Lower lobe of right lung (tissue), 2 donors: ENCODE data around the gene PKHD1. TPM values are rescaled to one million over a fixed set of nuclear protein-coding genes. Genes with fewer than 3 reads are reported as not detected.

ENCODE experiments used
- ATAC-seq, 2 donors: fragments of 200-7000 bp; cut with Tn5 transposase; one replicate each; pipeline ENCODE4 v1.9.1; 2020 to 2022; ENCODE audit warnings: mild to moderate bottlenecking in 2 of 2, moderate library complexity in 2 of 2
- DNase-seq: peaks from one replicate; pipeline ENCODE4 v3.0.0-alpha.2; 2020
- H3K27ac ChIP-seq: fragments of 200-600 bp; one replicate; pipeline ENCODE4 v1.8.0; 2022
- H3K27me3 ChIP-seq: fragments of 200-600 bp; one replicate; pipeline ENCODE4 v1.8.0; 2022; ENCODE audit warnings: low read depth
- H3K36me3 ChIP-seq: fragments of 200-600 bp; one replicate; pipeline ENCODE4 v1.8.0; 2022; ENCODE audit warnings: mild to moderate bottlenecking
- H3K4me1 ChIP-seq: fragments of 200-600 bp; one replicate; pipeline ENCODE4 v1.8.0; 2022
- H3K4me3 ChIP-seq: fragments of 200-600 bp; one replicate; pipeline ENCODE4 v1.8.0; 2022; ENCODE audit warnings: mild to moderate bottlenecking
- H3K9me3 ChIP-seq: fragments of 200-600 bp; one replicate; pipeline ENCODE4 v1.8.0; 2022
- CTCF ChIP-seq: fragments of 200-600 bp; IDR thresholded peaks from one replicate; pipeline ENCODE4 v1.8.0; 2022; ENCODE audit warnings: antibody characterized with exemption, mild to moderate bottlenecking
- intact Hi-C: fragments of 100-400 bp; cut with DNase I; formaldehyde crosslinking; loops from one replicate; pipeline ENCODE4 v1.11.0; 2022
- total RNA-seq: library from RNA; stranded (reverse); fragmentation: NEBNext Ultra II Directional; extraction: Animal tissue kit (Norgen Biotek cat#: 25700); gene quantifications from one replicate; pipeline ENCODE4 v1.2.1, GENCODE V29; 2021
- donor health status: DM: no; HTN: yes; CAD: no; lungs with severe emphysema.

PKHD1 gene
- total RNA-seq, 1 donor from 2014 or later: 0.09 TPM

DNA sequence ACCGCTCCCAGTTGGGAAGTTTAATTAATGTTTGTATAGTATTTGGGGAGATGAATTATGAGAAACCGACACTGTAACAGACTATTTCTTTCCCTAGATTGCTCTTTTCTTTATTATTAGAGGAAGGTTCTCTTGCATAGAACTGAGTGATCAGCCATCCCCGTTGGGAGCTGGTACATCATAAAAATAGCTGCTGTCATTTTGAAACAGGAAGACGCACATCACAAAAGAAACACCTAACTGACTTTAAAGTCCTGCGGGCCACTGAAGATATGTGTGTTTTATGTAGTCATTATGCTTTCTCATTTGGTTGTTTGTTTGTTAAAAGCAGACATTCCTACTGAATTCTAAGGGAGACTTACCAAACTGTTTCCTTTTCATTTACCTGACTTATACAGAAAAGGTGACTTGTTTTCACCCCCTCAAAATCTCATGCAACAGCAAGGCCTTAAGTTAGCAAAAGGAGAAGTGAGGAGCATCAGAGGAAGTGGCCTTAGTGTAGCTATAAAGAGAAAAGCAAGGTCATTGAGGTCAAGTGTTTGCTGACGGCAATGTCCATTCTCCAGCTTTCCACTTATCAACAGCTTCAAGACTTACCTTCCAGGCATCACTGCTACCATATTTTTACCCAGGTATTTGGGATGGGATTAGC is 91.0 kb downstream of the PKHD1 start:
- Histone ChIP-seq H3K27ac (no peak overlapping the region), H3K9me3 (no peaks in the 10 kb centered on the region), H3K27me3 (no peaks in the 10 kb centered on the region), H3K4me3 (no peak overlapping the region), H3K4me1 (no peaks in the 10 kb centered on the region), H3K36me3 (no peaks in the 10 kb centered on the region)
- intact Hi-C loops: no loop called here
- TF ChIP-seq CTCF: no peak
- no peak for DNase-seq
- no peak for ATAC-seq

- Histone ChIP-seq H3K27me3 (no peaks in the 10 kb centered on the region), H3K9me3 (no peaks in the 10 kb centered on the region), H3K27ac (no peak overlapping the region), H3K4me1 (no peaks in the 10 kb centered on the region), H3K36me3 (no peaks in the 10 kb centered on the region), H3K4me3 (no peak overlapping the region)
- intact Hi-C loops: no loop called here
- no peak for TF ChIP-seq CTCF
- no peak for ATAC-seq
- no peak for DNase-seq
Measured at GRCh38 chr6:51995214-51995755, 92.1 kb downstream of the PKHD1 start.

- no peak for TF ChIP-seq CTCF
- ATAC-seq: no peak
- intact Hi-C loops: no loop called here
- Histone ChIP-seq H3K4me3 (no peak overlapping the region), H3K27me3 (no peaks in the 10 kb centered on the region), H3K36me3 (no peaks in the 10 kb centered on the region), H3K27ac (no peak overlapping the region), H3K4me1 (no peaks in the 10 kb centered on the region), H3K9me3 (no peaks in the 10 kb centered on the region)
- DNase-seq: no peak
Measured at GRCh38 chr6:51992876-51993275, 94.5 kb downstream of the PKHD1 start.

GRCh38 chr6:51989789-51990188 is 97.6 kb downstream of the PKHD1 start:
- ATAC-seq (no peak), DNase-seq (no peak)
- Histone ChIP-seq H3K27ac (no peak overlapping the region), H3K36me3 (no peaks in the 10 kb centered on the region), H3K4me1 (no peaks in the 10 kb centered on the region), H3K27me3 (peaks cover 3% of the 10 kb centered on the region), H3K9me3 (no peaks in the 10 kb centered on the region), H3K4me3 (no peak overlapping the region)
- no peak for TF ChIP-seq CTCF
- intact Hi-C loops: no loop called here

- H3K4me3 ChIP-seq: no peak overlapping the region
- intact Hi-C loops: no loop called here
- no peak for ATAC-seq
- H3K36me3 ChIP-seq: no peaks in the 10 kb centered on the region
- no peak overlapping the region for H3K27ac ChIP-seq
- H3K9me3 ChIP-seq: no peaks in the 10 kb centered on the region
- DNase-seq: no peak
- no peak for TF ChIP-seq CTCF
- H3K4me1 ChIP-seq: no peaks in the 10 kb centered on the region
- H3K27me3 ChIP-seq: peaks cover 3% of the 10 kb centered on the region
Measured at GRCh38 chr6:51986864-51987263, 100.5 kb downstream of the PKHD1 start.
